BE2C (cell line): Measurements from ENCODE around the gene CORIN.

ENCODE experiments used
- DNase-seq: peaks from one replicate; pipeline ENCODE4 v3.0.0-alpha.2; 2020
- H3K27me3 ChIP-seq: fragments of 250-450 bp; sonication (Bioruptor Pico); 2 replicates; pipeline ENCODE4 v1.5.1; 2020; ENCODE audit warnings: mild to moderate bottlenecking
- H3K36me3 ChIP-seq: fragments of 250-450 bp; sonication (Bioruptor Pico); 2 replicates; pipeline ENCODE4 v1.5.1; 2020; ENCODE audit warnings: mild to moderate bottlenecking
- H3K4me1 ChIP-seq: fragments of 250-450 bp; sonication (Bioruptor Pico); 2 replicates; pipeline ENCODE4 v1.5.1; 2020
- H3K4me3 ChIP-seq: 2 replicates; pipeline ENCODE4 v1.5.1; 2011; ENCODE audit warnings: low read depth, low read length
- H3K9me3 ChIP-seq: fragments of 250-450 bp; sonication (Bioruptor Pico); 2 replicates; pipeline ENCODE4 v1.5.1; 2020
- CTCF ChIP-seq: IDR thresholded peaks from 2 replicates; pipeline ENCODE4 v1.5.1; 2012; ENCODE audit warnings: mild to moderate bottlenecking, low read depth, low read length

Gene CORIN

GRCh38 chr4:47819178-47819577, 18.7 kb downstream of the CORIN start:
- DNase-seq: no peak
- Histone ChIP-seq H3K4me3 (no peak overlapping the region), H3K9me3 (no peaks in the 10 kb centered on the region), H3K4me1 (no peaks in the 10 kb centered on the region), H3K27me3 (no peaks in the 10 kb centered on the region), H3K36me3 (no peaks in the 10 kb centered on the region)
- no peak for TF ChIP-seq CTCF

GRCh38 chr4:47817275-47817674, 20.6 kb downstream of the CORIN start:
- Histone ChIP-seq H3K9me3 (no peaks in the 10 kb centered on the region), H3K4me3 (no peak overlapping the region), H3K4me1 (no peaks in the 10 kb centered on the region), H3K27me3 (no peaks in the 10 kb centered on the region), H3K36me3 (no peaks in the 10 kb centered on the region)
- no peak for DNase-seq
- TF ChIP-seq CTCF: no peak

GRCh38 chr4:47816748-47817147, 21.1 kb downstream of the CORIN start:
- TF ChIP-seq CTCF: no peak
- Histone ChIP-seq H3K9me3 (no peaks in the 10 kb centered on the region), H3K4me1 (no peaks in the 10 kb centered on the region), H3K27me3 (no peaks in the 10 kb centered on the region), H3K4me3 (no peak overlapping the region), H3K36me3 (no peaks in the 10 kb centered on the region)
- DNase-seq: no peak

GRCh38 chr4:47814618-47815295, 23.1 kb downstream of the CORIN start:
- DNase-seq: no peak
- no peak for TF ChIP-seq CTCF
- H3K4me1 ChIP-seq: no peaks in the 10 kb centered on the region
- H3K27me3 ChIP-seq: no peaks in the 10 kb centered on the region
- H3K4me3 ChIP-seq: no peak overlapping the region
- H3K9me3 ChIP-seq: no peaks in the 10 kb centered on the region
- no peaks in the 10 kb centered on the region for H3K36me3 ChIP-seq

GRCh38 chr4:47809654-47810203, 28.1 kb downstream of the CORIN start:
- no peaks in the 10 kb centered on the region for H3K9me3 ChIP-seq
- no peak for TF ChIP-seq CTCF
- no peaks in the 10 kb centered on the region for H3K27me3 ChIP-seq
- DNase-seq: no peak
- no peaks in the 10 kb centered on the region for H3K4me1 ChIP-seq
- H3K4me3 ChIP-seq: no peak overlapping the region
- no peaks in the 10 kb centered on the region for H3K36me3 ChIP-seq

- DNase-seq: no peak
- H3K4me3 ChIP-seq: no peak overlapping the region
- no peaks in the 10 kb centered on the region for H3K27me3 ChIP-seq
- no peak for TF ChIP-seq CTCF
- H3K9me3 ChIP-seq: no peaks in the 10 kb centered on the region
- H3K36me3 ChIP-seq: no peaks in the 10 kb centered on the region
- H3K4me1 ChIP-seq: no peaks in the 10 kb centered on the region
These were observed 33.3 kb downstream of the CORIN start for GRCh38 chr4:47804598-47804997.
